GM18909 (cell line): ENCODE results near the gene KCNJ1.

Experiments used
- ATAC-seq: cut with Tn5 transposase; IDR thresholded peaks from one replicate; pipeline ENCODE4 v1.9.1; 2021; ENCODE audit warnings: mild to moderate bottlenecking; ENCODE audit not compliant: unreplicated experiment, poor library complexity

Gene KCNJ1

GRCh38 chr11:128884703-128885338, 17.7 kb upstream of the KCNJ1 start:
- ATAC-seq: peak; percentile 92

- ATAC-seq: no peak
Measured at GRCh38 chr11:128884054-128884453, 17.0 kb upstream of the KCNJ1 start.

- no peak for ATAC-seq
Measured at GRCh38 chr11:128882451-128882850, 15.4 kb upstream of the KCNJ1 start.

GRCh38 chr11:128881221-128881620, 14.1 kb upstream of the KCNJ1 start:
- no peak for ATAC-seq

- ATAC-seq: no peak
Measured at GRCh38 chr11:128879817-128880216, 12.7 kb upstream of the KCNJ1 start.

- ATAC-seq: no peak
Measured at GRCh38 chr11:128878455-128878854, 11.4 kb upstream of the KCNJ1 start.

- ATAC-seq: no peak
Measured at GRCh38 chr11:128877726-128878125, 10.6 kb upstream of the KCNJ1 start.

- no peak for ATAC-seq
Measured at GRCh38 chr11:128876133-128876650, 9.1 kb upstream of the KCNJ1 start.

GRCh38 chr11:128874427-128874826, 7.3 kb upstream of the KCNJ1 start:
- no peak for ATAC-seq

GRCh38 chr11:128872594-128872993, 5.5 kb upstream of the KCNJ1 start:
- no peak for ATAC-seq

- ATAC-seq: no peak
Measured at GRCh38 chr11:128872094-128872493, 5.0 kb upstream of the KCNJ1 start.

GRCh38 chr11:128871168-128871610, 4.1 kb upstream of the KCNJ1 start:
- no peak for ATAC-seq

GRCh38 chr11:128868841-128869671, 2.0 kb upstream of the KCNJ1 start:
- no peak for ATAC-seq

GRCh38 chr11:128865490-128865889, 1.6 kb downstream of the KCNJ1 start:
- no peak for ATAC-seq

GRCh38 chr11:128862908-128863660, 4.0 kb downstream of the KCNJ1 start:
- ATAC-seq: no peak

- no peak for ATAC-seq
Measured at GRCh38 chr11:128862406-128862805, 4.7 kb downstream of the KCNJ1 start.

- no peak for ATAC-seq
Measured at GRCh38 chr11:128860571-128861361, 6.3 kb downstream of the KCNJ1 start.

- peak; percentile 95 for ATAC-seq
Measured at GRCh38 chr11:128859563-128860441, 7.3 kb downstream of the KCNJ1 start.

GRCh38 chr11:128857341-128857740, 9.8 kb downstream of the KCNJ1 start:
- no peak for ATAC-seq
